Measurements from ENCODE around the gene INAVA. TPM values are rescaled to one million over a fixed set of nuclear protein-coding genes. Genes with fewer than 3 reads are reported as not detected.

Gene INAVA
- total RNA-seq, 1 donor from 2014 or later: 185 TPM

DNA sequence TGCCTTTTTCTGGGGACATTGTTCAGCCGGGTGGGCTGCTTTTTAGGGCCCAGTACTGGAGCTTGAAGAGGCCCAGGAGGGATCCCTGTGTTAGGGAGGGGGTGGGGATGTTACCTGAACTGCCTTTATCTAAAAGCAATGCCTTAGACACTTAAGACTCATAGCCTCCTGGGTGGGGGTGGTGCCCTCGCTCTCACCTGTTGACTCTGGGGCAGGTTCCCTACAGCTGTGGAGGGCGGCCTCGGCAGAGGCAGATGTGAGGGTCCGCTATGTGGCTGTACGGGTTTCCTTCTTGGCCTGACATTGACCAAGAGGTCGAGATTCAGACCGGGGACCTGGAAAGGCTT is 716 bp downstream of the INAVA start:
- H3K36me3 ChIP-seq (ENCODE audit: control insufficient read depth, insufficient read depth, low read length): no peaks in the 10 kb centered on the region
- TF ChIP-seq, protein P1, sequence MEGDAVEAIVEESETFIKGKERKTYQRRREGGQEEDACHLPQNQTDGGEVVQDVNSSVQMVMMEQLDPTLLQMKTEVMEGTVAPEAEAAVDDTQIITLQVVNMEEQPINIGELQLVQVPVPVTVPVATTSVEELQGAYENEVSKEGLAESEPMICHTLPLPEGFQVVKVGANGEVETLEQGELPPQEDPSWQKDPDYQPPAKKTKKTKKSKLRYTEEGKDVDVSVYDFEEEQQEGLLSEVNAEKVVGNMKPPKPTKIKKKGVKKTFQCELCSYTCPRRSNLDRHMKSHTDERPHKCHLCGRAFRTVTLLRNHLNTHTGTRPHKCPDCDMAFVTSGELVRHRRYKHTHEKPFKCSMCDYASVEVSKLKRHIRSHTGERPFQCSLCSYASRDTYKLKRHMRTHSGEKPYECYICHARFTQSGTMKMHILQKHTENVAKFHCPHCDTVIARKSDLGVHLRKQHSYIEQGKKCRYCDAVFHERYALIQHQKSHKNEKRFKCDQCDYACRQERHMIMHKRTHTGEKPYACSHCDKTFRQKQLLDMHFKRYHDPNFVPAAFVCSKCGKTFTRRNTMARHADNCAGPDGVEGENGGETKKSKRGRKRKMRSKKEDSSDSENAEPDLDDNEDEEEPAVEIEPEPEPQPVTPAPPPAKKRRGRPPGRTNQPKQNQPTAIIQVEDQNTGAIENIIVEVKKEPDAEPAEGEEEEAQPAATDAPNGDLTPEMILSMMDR (IDR thresholded peaks at IDR 0.05; ENCODE audit: insufficient read depth, low read length, poor library complexity, severe bottlenecking): no peak
- no peaks in the 10 kb centered on the region for H3K27me3 ChIP-seq (ENCODE audit: control insufficient read depth, insufficient read depth, low read length)
- H3K4me3 ChIP-seq (ENCODE audit: low read depth, low read length): peak overlapping the region; percentile 46
- DNase-seq (ENCODE audit: low read depth): no peak

DNA sequence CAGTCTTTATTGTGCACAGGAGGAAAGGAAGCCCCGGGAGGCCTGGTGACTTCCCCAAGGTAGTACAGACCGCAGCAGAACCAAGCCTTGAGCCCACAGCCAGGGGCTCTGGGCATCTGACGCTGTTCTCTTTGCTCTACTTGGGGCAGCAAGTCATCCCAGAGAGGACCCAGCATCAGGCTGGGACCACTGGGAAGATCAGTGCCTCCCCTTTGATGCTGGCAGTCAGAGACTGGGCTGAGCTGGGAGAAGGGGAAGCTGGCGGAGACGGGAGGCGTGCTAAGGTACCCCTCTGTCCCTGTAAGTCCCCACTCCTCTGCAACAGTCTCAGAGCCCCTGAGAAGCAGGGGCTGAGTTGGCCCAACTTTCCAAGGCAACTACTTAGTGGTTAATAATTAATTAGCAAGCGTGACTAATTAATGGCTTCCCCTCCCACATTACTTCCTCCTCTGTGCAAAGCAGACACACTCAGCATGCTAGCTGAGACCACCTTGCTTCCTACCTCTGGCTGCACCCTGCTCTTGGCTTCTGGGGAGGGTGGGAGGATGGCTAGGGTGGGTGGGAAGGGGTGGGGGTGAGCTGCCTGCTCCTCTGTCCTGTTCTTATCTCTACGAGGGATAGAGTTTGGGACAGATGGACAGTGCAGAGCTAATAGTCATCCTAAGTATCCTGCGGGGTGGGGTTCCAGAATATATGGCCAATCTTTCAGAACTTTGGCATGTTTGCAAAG is 1.3 kb downstream of the INAVA start:
- Histone ChIP-seq H3K36me3 (ENCODE audit: control insufficient read depth, insufficient read depth, low read length) (peaks cover 2% of the 10 kb centered on the region), H3K4me3 (ENCODE audit: low read depth, low read length) (peak overlapping the region; percentile 46), H3K27me3 (ENCODE audit: control insufficient read depth, insufficient read depth, low read length) (no peaks in the 10 kb centered on the region)
- TF ChIP-seq, protein P1 (IDR thresholded peaks at IDR 0.05; ENCODE audit: insufficient read depth, low read length, poor library complexity, severe bottlenecking): no peak
- no peak for DNase-seq (ENCODE audit: low read depth)

DNA sequence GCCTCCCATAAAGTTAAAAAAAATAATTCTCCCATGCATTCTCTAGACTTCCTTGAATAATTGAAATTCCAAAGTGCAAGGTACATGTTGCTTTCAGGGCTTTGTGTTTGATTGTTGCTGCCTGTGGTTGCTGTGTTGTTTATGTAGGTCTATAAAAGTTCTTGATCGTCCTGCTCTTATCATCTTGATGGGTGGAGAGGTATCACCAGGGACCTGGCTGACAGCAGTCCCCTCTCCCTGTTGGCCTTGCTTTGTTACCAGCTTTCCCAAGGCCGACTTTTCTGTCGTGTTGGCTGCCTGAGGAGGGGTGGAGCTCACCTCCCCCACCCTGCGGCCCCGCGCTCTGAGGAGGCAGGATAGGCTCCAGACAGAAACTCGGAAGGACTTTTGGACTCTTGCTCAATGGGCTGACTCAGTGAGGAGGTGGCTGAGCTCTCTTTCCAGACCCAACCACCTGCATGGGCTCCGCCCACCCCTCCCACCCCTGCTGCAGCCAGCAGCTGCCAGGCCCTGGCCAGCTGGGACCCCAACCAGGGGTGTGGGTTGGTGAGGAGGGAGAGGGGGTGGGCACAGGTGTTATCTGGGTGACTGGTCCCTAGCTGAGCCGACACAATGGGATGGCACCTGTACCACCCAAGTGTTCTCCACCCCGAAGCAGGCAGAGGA is 2.0 kb downstream of the INAVA start:
- no peak for DNase-seq (ENCODE audit: low read depth)
- H3K27me3 ChIP-seq (ENCODE audit: control insufficient read depth, insufficient read depth, low read length): no peaks in the 10 kb centered on the region

DNA sequence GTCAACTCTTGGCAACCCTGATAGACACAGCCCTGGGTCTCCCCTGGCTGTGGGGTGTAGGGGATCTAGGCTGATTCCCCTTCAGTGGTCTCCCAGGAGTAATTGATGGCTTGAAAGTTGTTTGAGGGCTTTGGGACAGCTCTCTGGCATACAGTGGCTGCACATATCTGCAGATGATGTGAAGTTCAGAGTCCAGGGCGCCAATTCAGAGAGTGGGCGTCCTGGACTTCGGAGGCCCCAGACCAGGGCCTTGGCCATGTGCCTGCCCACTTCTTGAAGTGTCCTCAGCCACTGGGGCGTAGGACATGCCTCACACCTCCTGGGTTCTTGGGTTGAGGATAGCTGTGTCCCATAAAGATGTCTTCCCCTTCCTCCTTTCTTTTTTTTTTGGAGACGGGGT is 2.6 kb downstream of the INAVA start:
- Histone ChIP-seq H3K36me3 (ENCODE audit: control insufficient read depth, insufficient read depth, low read length) (peaks cover 2% of the 10 kb centered on the region), H3K27me3 (ENCODE audit: control insufficient read depth, insufficient read depth, low read length) (no peaks in the 10 kb centered on the region), H3K4me3 (ENCODE audit: low read depth, low read length) (no peak overlapping the region)
- TF ChIP-seq, protein P1 (IDR thresholded peaks at IDR 0.05; ENCODE audit: insufficient read depth, low read length, poor library complexity, severe bottlenecking): no peak
- DNase-seq (ENCODE audit: low read depth): no peak

More for the DNA sequence above, 2.0 kb downstream of the INAVA start:
- Histone ChIP-seq H3K4me3 (ENCODE audit: low read depth, low read length) (peak overlapping the region; percentile 46), H3K36me3 (ENCODE audit: control insufficient read depth, insufficient read depth, low read length) (peaks cover 2% of the 10 kb centered on the region)
- TF ChIP-seq, protein P1 (IDR thresholded peaks at IDR 0.05; ENCODE audit: insufficient read depth, low read length, poor library complexity, severe bottlenecking): no peak

DNA sequence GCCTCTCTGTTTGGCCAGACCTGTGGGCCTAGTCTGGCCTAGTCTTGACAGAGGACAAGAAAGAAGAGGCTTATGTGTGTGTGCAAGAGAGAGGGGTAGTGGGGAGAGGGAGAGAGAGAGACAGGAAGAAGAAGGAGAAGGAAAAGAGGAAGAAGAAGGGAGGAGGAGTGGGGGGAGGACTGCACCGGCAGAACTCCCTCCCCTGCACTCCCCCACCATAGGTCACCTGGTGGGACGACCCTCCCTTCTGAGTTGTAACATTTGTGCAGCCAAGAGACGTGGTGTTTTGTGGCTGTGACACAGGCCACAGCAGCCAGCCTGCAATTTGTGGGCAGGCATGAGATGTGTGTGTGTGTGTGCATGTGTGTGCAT is 4.3 kb downstream of the INAVA start:
- H3K36me3 ChIP-seq (ENCODE audit: control insufficient read depth, insufficient read depth, low read length): peaks cover 2% of the 10 kb centered on the region

More for the DNA sequence above, 4.3 kb downstream of the INAVA start:
- TF ChIP-seq, protein P1 (IDR thresholded peaks at IDR 0.05; ENCODE audit: insufficient read depth, low read length, poor library complexity, severe bottlenecking): no peak
- DNase-seq (ENCODE audit: low read depth): no peak
- H3K4me3 ChIP-seq (ENCODE audit: low read depth, low read length): no peak overlapping the region
- no peaks in the 10 kb centered on the region for H3K27me3 ChIP-seq (ENCODE audit: control insufficient read depth, insufficient read depth, low read length)

Measured in kidney epithelial cell (primary cell).